HCT116 (cell line): Measurements from ENCODE around the gene DENND1A.

Source experiments
- CBX3 ChIP-seq: IDR thresholded peaks from 2 replicates; pipeline ENCODE4 v1.6.1; 2012; ENCODE audit warnings: low read depth
- CEBPB ChIP-seq: IDR thresholded peaks from 2 replicates; pipeline ENCODE4 v1.6.1; 2012; ENCODE audit warnings: low read depth
- CTCF ChIP-seq, 3 experiments: fragments of 200-600 bp in 1 of 3; sonication (generic) in 1 of 3; IDR thresholded peaks in 2 of 3; conservative IDR thresholded peaks in 1 of 3; 2 replicates each; pipeline ENCODE4 v1.5.1; 2012 to 2017; ENCODE audit warnings: low read depth in 2 of 3, low read length in 2 of 3, antibody characterized with exemption in 1 of 3, borderline replicate concordance in 1 of 3, control low read depth in 1 of 3, mild to moderate bottlenecking in 1 of 3, mixed read lengths in 1 of 3, mixed run types in 1 of 3, moderate library complexity in 1 of 3; ENCODE audit not compliant: insufficient read depth in 1 of 3
- ELF1 ChIP-seq: IDR thresholded peaks from 2 replicates; pipeline ENCODE4 v1.6.1; 2012; ENCODE audit warnings: low read depth, borderline replicate concordance
- EZH2 ChIP-seq: fragments of 200-600 bp; sonication (generic); IDR thresholded peaks from 2 replicates; pipeline ENCODE4 v1.6.1; 2017; ENCODE audit warnings: antibody characterized with exemption, mixed run types
- JUND ChIP-seq: IDR thresholded peaks from 2 replicates; pipeline ENCODE4 v1.6.1; 2012
- POLR2A ChIP-seq: IDR thresholded peaks from 2 replicates; pipeline ENCODE4 v1.7.0; 2011; ENCODE audit warnings: borderline replicate concordance; ENCODE audit not compliant: insufficient read depth, insufficient read length; ENCODE audit errors: extremely low read depth
- POLR2AphosphoS5 ChIP-seq: IDR thresholded peaks from 2 replicates; pipeline ENCODE4 v1.6.1; 2011; ENCODE audit warnings: mild to moderate bottlenecking, low read depth, low read length, moderate library complexity
- ZBTB33 ChIP-seq: IDR thresholded peaks from 2 replicates; pipeline ENCODE4 v1.6.1; 2011; ENCODE audit warnings: mild to moderate bottlenecking, low read length, moderate library complexity; ENCODE audit not compliant: insufficient replicate concordance; ENCODE audit errors: extremely low read depth
- ZNF274 ChIP-seq: fragments of 200-500 bp; sonication (Bioruptor generic); IDR thresholded peaks from 2 replicates; pipeline ENCODE4 v1.6.1; 2014; ENCODE audit warnings: mild to moderate bottlenecking, low read depth, low read length, inconsistent platforms

GRCh38 chr9:123676869-123677268, 253.1 kb downstream of the DENND1A start:
- TF ChIP-seq CTCF (IDR thresholded peaks at IDR 0.05 in 2 of 3, conservative IDR thresholded peaks at IDR 0.05 in 1 of 3; ENCODE audit: borderline replicate concordance in 1 of 3, insufficient read depth in 1 of 3, low read depth in 2 of 3, low read length in 2 of 3) (no peak), ZNF274 (no peak), ZBTB33 (no peak), EZH2 (no peak), ELF1 (no peak), POLR2A (no peak), CBX3 (no peak), CEBPB (no peak), JUND (no peak), POLR2AphosphoS5 (no peak)
